Activated gamma-delta T cell treated with Interleukin-2 at 50 U/mL for 16 hours (primary cell): ENCODE results near the gene ZFYVE16.
A peak's percentile ranks its signal among the peaks of the same experiment; 100 is the strongest.
"Not testable (repeated sequence)": the region's sequence is repeated elsewhere in the genome, so short reads cannot be mapped to it uniquely, and the experiment has no call there.

ENCODE experiments used
- DNase-seq: peaks from one replicate; pipeline ENCODE4 v3.0.0-alpha.2; 2020

Gene ZFYVE16

DNA sequence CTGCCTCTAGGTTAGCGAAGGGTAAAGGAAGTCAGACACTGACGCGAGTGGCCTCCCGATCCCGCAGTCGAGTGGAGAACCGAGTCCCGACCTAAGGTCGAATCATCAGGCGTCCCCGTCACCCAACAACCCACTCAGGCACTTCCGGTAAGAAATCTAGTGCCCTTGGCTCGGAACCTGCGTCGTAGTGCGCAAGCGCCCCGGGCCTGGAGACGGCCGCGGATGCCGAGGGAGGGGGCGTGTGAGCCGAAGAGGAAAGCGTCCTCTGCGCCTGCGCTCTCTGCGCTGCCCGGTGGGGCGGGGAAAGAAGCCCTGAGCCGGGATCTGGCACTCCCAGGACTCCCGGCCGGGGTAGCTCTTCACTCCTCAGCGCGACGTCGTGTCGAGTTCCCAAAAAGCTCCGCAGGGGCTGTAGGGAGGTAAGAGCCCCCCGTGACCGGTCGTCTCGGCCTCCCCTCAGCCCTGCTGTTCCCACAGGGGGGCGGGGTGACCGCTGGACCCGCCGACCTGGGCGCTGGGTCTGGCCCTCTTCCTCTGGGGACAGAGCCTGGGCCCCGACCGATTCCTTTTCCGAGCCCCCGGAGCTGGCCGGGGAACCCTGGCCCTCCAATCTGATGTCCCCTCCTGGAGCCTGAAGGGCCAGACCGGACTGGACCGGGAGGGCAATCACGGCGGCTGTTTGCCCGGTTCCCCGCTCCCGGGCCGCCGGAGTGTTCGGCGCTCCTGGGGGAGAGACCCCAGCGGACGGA, at the start of gene ZFYVE16:
TSS of gene ZFYVE16 (plus strand) at position 330 of the 749 bp plus-strand sequence. CDS start 26,084 bp downstream, outside the sequence.
- peak; percentile 96 for DNase-seq

DNA sequence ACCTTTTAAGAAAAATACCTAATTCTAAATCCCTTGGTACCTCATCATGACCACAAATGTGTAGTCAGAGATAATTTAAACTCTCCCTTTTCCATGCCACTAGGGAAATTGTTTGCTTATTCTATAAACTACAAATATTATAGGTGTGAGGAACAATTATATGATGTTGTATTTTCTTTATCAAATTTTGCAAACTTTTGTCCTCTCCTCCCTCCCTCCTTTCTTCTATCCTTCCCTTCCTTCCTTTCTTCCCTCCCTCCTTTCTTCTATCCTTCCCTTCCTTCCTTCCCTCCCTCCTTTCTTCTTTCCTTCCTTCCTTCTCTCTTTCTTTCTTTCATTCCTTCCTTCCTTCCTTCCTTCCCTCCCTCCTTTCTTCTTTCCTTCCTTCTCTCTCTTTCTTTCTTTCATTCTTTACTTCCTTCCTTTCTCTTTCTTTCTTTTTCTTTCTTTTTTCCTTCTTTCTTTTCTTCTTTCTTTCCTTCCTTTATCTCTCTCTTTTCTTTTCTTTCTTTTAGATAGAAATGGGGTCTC, 46.9 kb upstream of the ZFYVE16 start:
- DNase-seq: no peak

DNA sequence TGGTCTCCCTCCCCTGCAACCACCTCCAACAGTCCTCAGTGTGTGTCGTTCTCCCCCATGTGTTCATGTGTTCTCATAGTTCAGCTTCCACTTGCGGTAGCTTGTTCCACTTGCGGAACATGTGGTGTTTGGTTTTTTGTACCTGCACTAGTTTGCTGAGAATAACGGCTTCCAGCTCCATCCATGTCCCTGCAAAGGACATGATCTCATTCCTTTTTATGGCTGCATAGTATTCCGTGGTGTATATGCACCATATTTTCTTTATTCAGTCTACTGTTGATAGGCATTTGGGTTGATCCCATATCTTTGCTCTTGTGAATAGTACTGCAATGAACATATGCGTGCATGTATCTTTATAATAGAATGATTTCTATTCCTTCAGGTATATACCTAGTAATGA, 43.0 kb upstream of the ZFYVE16 start:
- DNase-seq: no peak

- DNase-seq: no peak
Measured at GRCh38 chr5:80368661-80369480, 39.0 kb upstream of the ZFYVE16 start.

DNA sequence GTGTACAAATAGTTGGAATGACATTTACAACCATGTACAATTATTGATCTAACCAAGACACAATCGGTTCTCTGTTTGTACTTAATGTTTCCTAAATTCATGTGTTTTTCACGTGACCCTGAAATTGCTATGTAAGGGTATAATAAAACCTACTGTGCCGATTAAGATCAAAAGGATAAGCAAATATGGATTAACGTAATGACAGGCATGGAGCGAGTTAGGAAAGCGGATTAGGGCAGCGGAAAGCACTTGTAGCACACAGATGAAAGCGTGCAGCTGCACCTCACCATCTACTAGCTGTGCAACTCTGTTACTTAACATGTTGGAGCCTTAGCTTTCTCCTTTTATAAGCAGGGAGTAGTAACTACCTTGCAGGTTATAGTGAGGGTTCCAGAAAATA, 38.3 kb upstream of the ZFYVE16 start:
- no peak for DNase-seq

- no peak for DNase-seq
Measured at GRCh38 chr5:80370390-80370789, 37.5 kb upstream of the ZFYVE16 start.

- DNase-seq: no peak
Measured at GRCh38 chr5:80372780-80373179, 35.1 kb upstream of the ZFYVE16 start.

GRCh38 chr5:80374188-80374587, 33.7 kb upstream of the ZFYVE16 start:
- no peak for DNase-seq

DNA sequence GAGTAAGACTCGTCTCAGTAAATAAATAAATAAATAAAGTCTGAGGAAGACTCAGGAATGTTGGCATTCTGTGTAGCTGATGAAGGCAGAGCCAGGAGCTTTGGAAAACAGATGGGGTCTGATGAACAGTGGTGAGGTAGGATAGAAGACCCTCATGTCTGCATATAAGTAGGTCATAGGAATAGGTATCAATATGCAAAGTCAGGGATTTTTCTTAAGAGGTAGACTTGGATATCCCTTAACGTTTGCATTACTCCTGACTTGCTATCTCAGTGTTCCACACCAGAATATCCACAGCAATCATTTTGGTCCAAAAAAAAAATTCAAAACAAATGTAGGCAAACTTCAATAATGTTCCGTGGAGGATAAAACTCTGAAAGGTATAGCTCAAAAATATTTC, 31.3 kb upstream of the ZFYVE16 start:
- no peak for DNase-seq

DNA sequence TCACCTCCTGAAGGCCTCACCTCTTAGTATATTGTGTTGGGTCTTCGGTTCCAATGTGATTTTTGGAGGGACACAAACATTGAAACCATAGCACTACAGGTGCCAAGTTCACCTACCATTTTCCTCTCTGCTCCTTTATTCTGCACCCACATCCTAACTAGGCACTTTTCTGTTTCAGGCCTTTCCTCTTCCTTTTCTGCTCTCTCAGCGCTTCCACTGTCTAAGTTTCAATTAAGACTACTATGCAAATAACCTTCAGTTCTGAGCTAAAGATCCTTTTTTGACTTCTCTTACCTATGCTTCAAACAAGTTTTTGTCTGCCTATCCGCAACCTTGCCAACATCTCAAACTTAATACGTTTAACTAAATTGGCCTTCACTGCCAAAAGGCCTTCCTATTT, 25.4 kb upstream of the ZFYVE16 start:
- DNase-seq: no peak

GRCh38 chr5:80387063-80387768, 20.6 kb upstream of the ZFYVE16 start:
- no peak for DNase-seq

- DNase-seq: no peak
Measured at GRCh38 chr5:80389580-80389979, 18.3 kb upstream of the ZFYVE16 start.

DNA sequence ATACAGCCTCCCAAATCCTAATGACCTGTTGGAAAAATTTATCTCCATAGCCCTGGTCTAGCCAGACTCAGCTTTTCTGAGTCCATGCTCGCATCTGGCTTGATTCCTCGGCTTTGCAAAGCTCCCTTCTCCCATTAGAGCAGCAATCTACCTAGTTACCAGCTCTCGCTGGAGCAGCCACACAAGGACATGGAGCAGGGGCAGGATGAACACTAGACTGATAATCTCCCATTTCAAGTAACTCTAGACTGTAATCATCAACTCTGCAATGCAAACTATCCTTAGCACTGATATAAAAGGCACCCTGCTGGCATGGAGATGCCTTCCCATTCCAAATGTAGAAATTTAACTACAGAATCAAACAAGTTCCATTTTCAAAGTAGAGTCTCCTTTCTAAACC, 17.5 kb upstream of the ZFYVE16 start:
- not testable (repeated sequence) for DNase-seq

GRCh38 chr5:80391267-80391666, 16.6 kb upstream of the ZFYVE16 start:
- DNase-seq: not testable (repeated sequence)

- DNase-seq: no peak
Measured at GRCh38 chr5:80399526-80400239, 8.2 kb upstream of the ZFYVE16 start.

DNA sequence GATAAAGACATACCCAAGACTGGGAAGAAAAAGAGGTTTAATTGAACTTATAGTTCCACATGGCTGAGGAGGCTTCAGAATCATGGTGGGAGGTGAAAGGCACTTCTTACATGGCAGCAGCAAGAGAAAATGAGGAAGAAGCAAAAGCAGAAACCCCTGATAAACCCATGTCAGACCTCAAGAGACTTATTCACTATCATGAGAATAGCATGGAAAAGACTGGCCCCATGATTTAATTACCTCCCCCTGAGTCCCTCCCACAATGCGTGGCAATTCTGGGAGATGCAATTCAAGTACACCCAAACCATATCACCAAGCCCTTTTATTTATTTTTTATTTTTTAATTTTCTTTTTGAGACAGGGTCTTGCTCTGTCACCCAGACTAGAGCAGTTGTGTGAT, 7.5 kb upstream of the ZFYVE16 start:
- DNase-seq: not testable (repeated sequence)

- DNase-seq: no peak
Measured at GRCh38 chr5:80403782-80404181, 4.1 kb upstream of the ZFYVE16 start.

- no peak for DNase-seq
Measured at GRCh38 chr5:80406980-80407734, 707 bp upstream of the ZFYVE16 start.

GRCh38 chr5:80408484-80409366, 861 bp downstream of the ZFYVE16 start:
- DNase-seq: peak; percentile 33

DNA sequence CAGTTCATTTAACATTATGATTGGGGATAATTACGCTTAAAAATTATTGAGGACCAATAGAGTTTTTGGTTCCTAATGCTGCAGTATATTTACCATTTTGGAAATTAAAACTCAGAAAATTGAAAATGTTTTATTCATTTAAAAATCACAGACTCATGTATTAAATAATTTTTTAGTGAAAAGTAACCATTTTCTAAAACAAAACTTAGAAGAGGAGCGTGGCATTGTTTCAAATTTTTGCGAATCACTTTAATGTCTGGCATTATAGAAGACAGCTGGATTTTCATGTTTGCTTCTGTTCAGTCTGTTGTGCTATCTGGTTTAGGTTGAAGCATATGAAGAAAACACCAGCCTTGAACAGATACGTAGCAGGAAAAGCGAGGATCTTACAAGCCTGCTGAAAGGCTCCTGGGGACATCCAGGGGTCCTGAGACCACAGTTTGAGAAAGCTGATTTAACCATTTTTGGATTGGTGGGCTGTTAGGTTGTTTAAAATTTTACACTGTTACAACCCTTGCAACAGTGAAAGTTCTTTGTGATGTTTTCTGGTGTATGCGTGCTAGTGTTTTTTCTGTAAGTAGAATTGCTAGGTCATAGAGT, 1.6 kb downstream of the ZFYVE16 start:
- no peak for DNase-seq
